Fibroblast of the aortic adventitia (primary cell): ENCODE measurements around the gene TRIM31. TPM values are rescaled to one million over a fixed set of nuclear protein-coding genes. Genes with fewer than 3 reads are reported as not detected.
A peak's percentile ranks its signal among the peaks of the same experiment; 100 is the strongest.

Experiments
- DNase-seq: peaks from one replicate; pipeline ENCODE4 v3.0.0-alpha.2; 2010; ENCODE audit warnings: low read depth
- H3K4me3 ChIP-seq: 2 replicates; pipeline ENCODE4 v1.5.1; 2011; ENCODE audit warnings: low read depth, mild to moderate bottlenecking, control low read depth, low read length, moderate library complexity
- total RNA-seq: library from RNA; depleted of rRNA; stranded (reverse); fragments of >200 nt; gene quantifications from 2 replicates; pipeline ENCODE4 v1.2.3, GENCODE V29; 2012; ENCODE audit warnings: low replicate concordance
- TF ChIP-seq, protein P1 (sequence below): IDR thresholded peaks from 2 replicates; pipeline ENCODE4 v1.5.1; 2011; ENCODE audit warnings: mild to moderate bottlenecking, low read length, control low read depth, inconsistent platforms; ENCODE audit not compliant: insufficient read depth

Gene TRIM31
- total RNA-seq, 1 donor: not detected

DNA sequence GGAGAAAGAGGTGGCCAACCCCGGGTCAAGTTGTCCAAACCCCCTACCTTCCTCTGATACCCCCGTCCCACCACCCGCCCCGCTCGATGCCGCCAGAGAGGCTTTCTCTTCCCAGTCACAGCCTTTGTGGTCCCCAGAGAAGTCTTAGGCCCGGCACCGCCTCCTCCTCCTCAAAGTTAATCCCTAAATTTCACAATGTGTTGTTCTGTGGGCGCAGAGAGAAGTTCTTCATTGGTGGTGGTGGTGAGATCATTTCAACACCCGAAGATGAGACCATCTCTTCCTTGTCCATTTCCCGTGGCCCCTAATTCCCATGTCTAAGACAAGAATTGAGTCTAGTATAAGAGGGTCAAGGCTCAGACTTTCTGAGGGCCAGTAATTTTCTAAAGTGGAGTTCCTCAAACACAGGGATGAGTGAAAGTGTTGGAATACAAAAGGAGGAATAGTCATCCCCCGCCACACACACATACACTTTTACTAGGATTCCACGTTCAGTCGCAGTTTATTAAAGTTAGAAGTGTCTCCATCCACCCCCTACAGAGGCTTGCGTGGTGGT is 10.4 kb downstream of the TRIM31 start:
- TF ChIP-seq, protein P1, sequence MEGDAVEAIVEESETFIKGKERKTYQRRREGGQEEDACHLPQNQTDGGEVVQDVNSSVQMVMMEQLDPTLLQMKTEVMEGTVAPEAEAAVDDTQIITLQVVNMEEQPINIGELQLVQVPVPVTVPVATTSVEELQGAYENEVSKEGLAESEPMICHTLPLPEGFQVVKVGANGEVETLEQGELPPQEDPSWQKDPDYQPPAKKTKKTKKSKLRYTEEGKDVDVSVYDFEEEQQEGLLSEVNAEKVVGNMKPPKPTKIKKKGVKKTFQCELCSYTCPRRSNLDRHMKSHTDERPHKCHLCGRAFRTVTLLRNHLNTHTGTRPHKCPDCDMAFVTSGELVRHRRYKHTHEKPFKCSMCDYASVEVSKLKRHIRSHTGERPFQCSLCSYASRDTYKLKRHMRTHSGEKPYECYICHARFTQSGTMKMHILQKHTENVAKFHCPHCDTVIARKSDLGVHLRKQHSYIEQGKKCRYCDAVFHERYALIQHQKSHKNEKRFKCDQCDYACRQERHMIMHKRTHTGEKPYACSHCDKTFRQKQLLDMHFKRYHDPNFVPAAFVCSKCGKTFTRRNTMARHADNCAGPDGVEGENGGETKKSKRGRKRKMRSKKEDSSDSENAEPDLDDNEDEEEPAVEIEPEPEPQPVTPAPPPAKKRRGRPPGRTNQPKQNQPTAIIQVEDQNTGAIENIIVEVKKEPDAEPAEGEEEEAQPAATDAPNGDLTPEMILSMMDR: no peak
- DNase-seq: no peak
- H3K4me3 ChIP-seq: peak overlapping the region; percentile 50

DNA sequence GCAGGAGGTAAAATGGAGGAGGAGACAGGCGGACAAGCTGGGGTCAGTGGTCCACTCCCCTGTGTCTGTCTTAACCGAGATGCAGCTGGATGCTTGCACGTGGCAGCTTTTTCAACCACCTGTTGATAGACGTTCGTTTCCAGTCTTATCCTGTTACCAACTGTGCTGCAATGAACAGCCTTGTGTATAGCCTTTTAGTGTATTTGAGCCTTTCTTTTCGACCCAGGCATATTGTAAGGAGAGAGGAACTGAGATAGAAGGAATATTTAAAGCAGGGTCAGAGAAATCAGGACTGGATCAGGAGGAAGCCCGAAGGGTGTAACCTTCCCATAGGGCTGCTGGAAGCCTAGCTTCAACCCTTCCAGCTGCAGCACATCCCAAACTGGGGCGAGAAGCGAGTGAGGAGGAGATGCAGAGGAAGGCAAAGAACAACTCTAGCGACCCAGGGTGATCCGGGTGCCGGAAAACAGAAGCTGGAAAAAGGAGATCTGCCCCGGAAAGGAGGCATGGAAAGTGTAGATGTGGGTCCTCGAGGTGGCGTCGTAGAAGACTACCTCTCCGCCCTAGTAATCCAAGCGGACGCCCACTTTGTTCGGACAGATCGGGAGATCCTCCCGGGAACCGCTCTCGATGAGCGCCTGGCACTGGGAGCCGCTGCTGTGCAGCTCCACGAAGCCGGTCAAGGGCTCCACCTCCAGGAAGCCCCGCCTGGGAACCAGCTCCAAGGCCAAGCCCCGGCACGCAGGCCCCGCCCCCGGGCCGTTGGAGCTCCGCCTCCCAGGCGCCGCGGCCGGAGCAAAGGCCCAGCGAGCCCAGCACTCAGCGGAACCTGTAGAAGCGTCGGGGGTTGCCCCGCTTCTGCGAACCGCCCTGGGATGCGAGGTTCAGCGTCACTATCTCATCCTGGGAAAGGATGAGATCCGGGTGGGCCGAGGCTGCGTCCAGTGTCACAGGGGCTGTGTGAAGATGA is 11.2 kb downstream of the TRIM31 start:
- peak overlapping the region; percentile 63 for H3K4me3 ChIP-seq
- peak; percentile 77 for DNase-seq
- TF ChIP-seq, protein P1: no peak

DNA sequence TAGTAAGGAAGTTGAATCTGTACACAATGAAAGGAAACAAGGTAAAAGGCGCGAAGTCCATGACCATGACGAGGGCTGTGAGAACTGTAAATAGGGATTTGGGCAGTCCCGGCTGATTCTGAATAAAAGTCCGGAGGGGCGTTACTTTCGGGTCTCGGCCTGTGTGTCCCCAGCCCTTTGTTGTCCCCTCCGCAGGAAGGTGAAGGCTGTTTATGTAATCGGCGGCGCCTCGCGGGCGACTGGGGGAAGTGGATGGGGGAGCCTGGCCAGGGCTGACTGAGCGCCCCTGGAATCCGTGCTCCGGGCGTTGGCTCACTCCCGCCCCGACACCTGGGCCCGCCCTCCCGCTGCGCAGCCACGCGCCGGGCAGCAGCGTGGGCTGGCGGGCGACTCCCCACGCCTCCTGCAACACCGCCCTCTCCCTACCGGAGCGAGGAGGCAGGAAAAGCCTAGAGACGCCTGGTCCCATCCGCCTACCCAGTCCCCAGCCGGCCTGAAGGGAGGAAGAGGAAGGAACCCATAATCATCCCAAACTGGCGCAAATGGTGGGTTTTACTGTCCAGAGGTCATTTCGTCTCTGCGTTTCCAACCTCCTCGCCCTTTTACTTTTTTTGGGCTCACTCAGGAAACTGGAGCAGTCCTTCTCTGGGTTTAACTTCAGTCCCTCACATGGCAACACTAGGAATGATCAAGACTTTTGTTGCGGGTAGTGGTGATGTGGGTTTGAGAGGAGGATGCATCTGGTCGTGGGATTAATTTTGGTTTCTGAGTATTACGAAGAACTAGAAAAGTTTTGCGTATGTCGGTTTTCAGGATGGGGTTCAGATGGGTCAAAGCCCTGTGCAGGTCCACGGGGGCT is 12.1 kb downstream of the TRIM31 start:
- DNase-seq: no peak
- TF ChIP-seq, protein P1: no peak

DNA sequence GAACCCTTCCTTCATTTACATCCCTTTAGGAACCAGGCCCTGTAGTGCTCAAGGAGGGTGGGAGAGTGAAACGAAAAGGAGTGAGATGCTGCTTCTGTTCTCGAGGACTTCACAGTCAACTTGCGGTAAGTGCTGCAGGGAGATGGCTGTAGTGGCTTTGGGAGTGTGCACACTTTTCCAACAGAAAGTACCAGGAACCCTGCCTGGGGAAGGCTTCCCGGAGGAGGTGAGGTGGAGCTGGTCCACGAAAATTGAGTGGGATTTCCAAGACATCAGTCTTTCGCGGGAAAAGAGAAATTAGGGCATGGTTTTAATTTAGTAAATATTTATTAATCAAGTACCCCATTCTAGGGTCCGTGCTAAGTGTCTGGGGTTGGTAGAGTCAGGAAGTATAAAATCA is 12.7 kb downstream of the TRIM31 start:
- TF ChIP-seq, protein P1: no peak
- DNase-seq: no peak
- H3K4me3 ChIP-seq: no peak overlapping the region

More for the DNA sequence above, 12.1 kb downstream of the TRIM31 start:
- peak overlapping the region; percentile 49 for H3K4me3 ChIP-seq

DNA sequence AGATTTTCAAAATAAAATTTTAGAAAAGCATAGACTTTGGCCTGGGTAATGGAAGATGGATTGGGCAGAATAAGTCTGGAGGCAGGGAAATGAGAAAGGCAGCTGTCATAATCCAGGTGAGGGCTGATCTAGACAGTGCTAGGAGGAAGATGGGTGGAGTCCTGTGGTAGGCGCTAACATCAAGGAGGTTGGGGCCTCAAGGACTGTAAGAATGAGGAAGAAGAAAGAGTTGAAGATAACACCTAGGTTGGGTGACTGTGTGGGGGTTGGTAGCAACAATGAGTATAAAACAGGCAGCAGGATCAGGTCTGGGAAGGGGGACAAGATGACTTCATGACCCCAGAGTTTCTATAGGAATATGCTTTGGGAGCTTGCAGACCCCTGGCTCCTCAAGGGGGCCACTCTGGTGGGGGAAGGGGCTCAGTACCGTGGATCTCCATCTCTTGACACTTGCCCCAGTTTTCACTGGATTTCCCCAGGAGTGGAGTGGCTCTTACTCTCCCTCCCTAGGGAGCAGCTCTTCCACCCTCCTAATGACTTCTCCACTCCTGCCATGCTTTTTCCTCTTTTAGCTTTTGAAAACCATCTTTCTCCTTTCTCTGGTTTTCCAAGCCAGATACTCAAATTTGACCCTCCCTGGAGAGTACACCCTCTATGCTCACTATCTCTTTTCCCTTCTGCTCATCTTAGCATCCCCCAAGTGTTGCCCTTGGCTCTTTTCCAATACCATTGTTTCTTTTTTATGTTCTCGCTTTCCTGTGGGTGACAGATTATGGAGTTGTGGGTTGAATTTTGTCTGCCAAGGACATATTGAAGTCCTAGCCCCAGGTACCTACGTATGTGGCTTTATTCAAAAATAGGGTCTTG is 14.8 kb downstream of the TRIM31 start:
- no peak for DNase-seq
- H3K4me3 ChIP-seq: no peak overlapping the region
- TF ChIP-seq, protein P1: no peak

DNA sequence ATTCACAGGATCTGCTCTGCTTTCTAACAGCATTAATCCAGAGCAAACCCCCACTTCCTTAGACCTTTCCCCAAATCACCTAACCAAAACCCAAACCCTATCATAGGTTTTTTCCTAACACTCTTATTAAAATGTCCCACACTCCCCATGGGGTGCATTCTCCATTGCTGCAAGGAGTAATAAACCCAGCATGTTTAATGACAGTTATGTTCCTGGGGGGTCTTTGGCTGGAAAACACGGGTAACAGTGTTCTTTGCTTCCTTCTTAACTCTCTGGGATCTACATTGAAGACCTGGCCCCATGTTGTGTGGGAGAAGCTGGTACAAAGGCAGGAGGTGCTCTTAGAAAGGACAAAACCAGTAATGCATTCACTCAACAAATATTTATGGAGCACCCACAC is 16.1 kb downstream of the TRIM31 start:
- no peak overlapping the region for H3K4me3 ChIP-seq
- no peak for DNase-seq
- TF ChIP-seq, protein P1: no peak
